Hematopoietic multipotent progenitor cell treated with erythropoietin and hydrocortisone succinate and interleukin-3 and kit ligand, for 15 days (in vitro differentiated cells): ENCODE data around the gene NPTX1.

Experiments
- DNase-seq: peaks from one replicate; pipeline ENCODE4 v3.0.0-alpha.2; 2015; ENCODE audit warnings: low spot score

The NPTX1 gene

DNA sequence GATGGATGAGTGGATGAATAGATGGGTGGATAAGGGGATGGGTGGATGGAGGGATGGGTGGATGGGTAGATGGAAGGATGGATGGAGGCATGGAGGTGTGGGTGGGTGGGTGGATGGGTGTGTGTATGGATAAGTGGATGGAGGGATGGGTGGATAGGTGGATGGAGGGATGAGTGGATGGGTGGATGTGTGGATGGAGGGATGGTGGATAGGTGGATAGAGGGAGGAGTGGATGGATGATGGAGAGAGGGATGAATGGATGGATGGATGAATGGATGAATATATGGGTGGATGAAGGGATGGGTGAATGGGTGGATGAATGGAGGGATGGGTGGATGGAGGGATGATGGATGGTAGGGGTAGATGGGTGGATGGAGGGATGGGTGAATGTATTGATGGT lies 27.5 kb upstream of the NPTX1 start:
- DNase-seq: no peak

- no peak for DNase-seq
Observed at GRCh38 chr17:80503031-80503430, 26.6 kb upstream of the NPTX1 start.

DNA sequence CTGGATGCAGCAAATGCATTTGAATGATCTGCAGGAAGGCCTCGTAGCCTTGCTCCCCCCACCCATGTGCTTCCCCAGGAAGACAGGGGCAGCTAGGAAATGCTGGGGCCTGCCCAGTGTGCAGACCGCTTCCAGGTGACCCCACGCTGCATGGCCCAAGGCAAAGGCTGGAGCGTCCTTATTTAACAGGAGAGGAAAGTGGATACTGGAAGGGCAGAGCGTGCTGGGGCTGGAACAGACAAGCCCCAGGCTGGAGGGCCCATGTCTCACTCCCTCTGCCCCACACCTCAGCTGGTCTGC lies 26.1 kb upstream of the NPTX1 start:
- no peak for DNase-seq

GRCh38 chr17:80501741-80502577 lies 25.6 kb upstream of the NPTX1 start:
- DNase-seq: no peak

DNA sequence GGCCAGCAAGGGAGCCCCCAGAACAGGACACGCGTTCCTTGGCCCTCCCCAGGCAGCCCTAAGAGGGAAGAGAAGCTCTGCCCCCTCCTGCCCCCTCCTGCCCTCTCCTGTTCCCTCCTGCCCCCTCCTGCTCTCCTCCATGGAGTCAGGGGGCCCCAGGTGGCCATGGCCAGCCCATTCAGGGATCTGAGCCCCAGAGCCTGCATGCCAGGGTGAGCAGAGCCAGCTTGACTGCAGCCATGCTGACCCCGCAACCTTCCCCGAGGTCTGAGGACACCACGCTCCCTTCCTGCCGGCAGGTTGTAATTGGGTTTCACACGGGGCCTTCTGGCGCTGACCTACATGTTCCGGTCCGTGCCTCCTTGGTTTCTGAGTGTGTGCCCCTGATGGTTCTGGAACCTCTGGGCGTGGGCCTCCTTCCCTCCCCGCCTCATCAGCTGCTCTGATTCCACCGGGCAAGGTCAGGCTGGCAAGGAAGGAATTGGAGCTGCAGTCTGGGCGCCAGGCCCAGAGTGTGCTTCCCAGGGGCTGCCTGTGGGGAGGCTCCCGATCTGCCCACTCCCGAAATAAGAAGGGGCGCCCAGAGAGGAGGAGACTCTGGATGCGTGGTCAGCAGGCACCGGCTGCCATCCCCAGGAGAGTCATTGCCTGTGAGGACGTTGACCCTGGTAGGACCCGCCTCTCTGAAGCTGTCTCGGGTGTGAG lies 23.7 kb upstream of the NPTX1 start:
- no peak for DNase-seq

GRCh38 chr17:80499560-80499959 lies 23.2 kb upstream of the NPTX1 start:
- DNase-seq: no peak

DNA sequence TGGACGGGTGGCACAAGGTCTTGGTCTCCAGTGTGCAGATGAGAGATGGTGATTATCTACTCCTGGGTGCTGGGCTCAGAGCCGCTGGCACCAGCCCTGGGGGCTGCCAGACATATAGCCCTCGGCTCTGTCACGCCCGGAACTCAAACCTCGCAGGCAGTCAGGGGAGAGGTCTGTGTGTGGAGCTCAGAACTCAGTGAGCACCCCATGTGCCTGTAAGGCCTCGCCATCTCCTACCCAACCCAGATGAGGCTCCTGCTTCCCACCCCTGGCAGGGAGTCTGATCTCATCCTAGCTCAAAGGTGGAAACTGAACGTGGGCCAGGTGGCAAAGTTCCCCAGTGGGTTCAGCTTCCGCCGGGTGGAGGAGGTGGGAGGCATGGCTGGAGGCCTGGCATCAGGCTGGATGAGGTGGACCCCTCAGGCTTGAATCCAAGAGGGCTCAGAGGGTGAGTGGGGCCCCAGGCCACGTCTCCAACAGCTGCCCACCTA lies 22.6 kb upstream of the NPTX1 start:
- no peak for DNase-seq

GRCh38 chr17:80498242-80498919 lies 22.0 kb upstream of the NPTX1 start:
- DNase-seq: no peak

GRCh38 chr17:80497726-80498241 lies 21.4 kb upstream of the NPTX1 start:
- no peak for DNase-seq

DNA sequence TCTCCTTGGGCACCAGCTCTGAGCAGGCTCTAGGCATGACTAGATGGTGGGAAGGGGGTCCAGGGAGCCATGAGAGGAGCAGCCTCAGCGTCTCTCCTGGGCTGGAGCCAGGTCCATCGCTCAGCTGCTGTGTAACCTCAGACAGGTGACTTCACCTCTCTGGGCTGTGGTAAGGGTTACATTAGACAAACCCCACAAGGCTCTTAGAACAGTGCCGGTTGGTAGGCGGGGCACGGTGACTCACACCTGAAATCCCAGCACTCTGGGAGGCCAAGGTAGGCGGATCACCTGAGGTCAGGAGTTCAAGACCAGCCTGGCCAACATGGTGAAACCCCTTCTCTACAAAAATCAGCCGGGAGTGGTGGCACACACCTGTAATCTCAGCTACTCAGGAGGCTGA lies 18.1 kb upstream of the NPTX1 start:
- DNase-seq: no peak

- no peak for DNase-seq
Observed at GRCh38 chr17:80492343-80493136, 16.1 kb upstream of the NPTX1 start.

DNA sequence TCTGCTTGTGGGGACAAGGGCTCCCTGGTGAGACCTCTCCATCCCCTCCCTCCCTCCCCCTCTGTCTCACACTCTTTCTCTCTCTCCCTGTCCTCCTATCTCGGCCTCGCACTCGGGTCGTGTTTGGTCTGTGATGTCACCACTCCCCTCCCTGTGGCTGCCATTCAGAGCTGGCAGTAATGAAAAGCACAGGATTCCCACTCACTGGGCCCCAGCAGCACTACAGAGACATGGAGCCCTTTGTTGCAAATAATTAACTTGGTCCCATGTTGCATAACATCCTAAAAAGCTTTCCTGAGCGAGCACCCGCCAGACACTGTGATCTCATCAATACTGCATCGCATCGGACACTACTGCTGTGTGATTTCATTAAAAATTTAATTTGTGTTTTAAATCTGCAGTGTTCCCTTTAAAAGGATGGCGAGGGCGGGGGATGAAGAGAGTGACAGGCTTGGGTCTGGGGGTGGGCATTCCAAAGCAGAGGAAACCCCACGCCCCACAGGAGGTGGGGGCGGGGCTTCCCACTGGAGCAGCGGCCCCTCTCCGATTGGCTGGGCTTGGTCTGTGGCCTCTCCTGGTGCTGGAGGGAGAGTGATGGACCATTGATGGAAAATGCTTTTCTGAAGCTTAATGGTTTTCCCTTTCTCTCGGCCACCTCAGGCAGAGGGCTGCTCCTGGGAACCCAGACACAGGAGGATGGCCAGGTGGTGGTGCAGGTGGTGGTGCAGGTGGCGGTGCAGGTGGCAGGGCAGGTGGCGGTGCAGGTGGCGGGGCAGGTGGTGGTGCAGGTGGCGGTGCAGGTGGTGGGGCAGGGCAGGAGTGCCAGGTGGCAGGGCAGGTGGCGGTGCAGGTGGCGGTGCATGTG lies 15.3 kb upstream of the NPTX1 start:
- DNase-seq: no peak

GRCh38 chr17:80487511-80487910 lies 11.1 kb upstream of the NPTX1 start:
- DNase-seq: no peak

- no peak for DNase-seq
Observed at GRCh38 chr17:80486692-80487091, 10.3 kb upstream of the NPTX1 start.

DNA sequence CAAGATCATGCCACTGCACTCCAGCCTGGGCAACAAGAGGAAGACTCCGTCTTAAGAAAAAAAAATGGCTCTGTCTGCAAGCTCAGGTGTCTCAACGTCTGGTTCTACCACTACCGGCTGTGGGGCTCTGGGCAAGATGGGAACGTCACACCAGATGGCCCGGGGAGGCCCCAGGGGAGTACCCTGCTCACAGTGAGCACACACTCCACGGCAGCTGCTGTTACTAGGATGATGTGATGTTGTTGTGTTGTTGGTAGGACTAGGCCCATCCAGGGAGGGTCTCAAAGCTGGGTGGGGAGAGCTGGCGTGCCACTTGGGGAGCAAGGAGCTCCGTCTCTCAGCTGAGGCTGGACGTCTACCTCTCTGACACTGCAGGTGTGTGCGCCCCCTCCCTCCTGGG lies 9.4 kb upstream of the NPTX1 start:
- no peak for DNase-seq

- no peak for DNase-seq
Observed at GRCh38 chr17:80482555-80483308, 6.3 kb upstream of the NPTX1 start.

- no peak for DNase-seq
Observed at GRCh38 chr17:80482058-80482318, 5.6 kb upstream of the NPTX1 start.

GRCh38 chr17:80481284-80482057 lies 5.1 kb upstream of the NPTX1 start:
- no peak for DNase-seq

DNA sequence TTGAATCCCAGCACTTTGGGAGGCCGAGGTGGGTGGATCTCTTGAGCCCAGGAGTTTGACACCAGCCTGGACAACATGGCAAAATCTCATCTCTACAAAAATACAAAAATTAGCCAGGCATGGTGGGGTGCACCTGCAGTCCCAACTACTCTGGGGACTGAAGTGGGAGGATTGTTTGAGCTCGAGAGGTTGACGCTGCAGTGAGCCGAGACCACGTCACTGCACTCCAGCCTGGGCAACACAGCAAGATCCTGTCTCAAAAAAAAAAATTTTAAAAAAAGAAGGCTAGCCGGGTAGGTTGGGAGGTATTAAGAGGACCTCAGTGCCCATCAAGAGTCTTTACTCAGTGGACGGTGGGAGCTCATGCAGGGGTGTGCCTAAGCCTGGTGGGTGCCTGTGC lies 3.8 kb upstream of the NPTX1 start:
- no peak for DNase-seq

- DNase-seq: no peak
Observed at GRCh38 chr17:80479246-80479566, 2.8 kb upstream of the NPTX1 start.
